IMR-90 (cell line): ENCODE results near the gene H2BW1. TPM values are rescaled to one million over a fixed set of nuclear protein-coding genes. Genes with fewer than 3 reads are reported as not detected.

Experiments
- ATAC-seq: fragments of 200-7000 bp; cut with Tn5 transposase; 2 replicates; pipeline ENCODE4 v1.9.1; 2020; ENCODE audit warnings: low read depth, mild to moderate bottlenecking, moderate library complexity
- BruUV-seq: library from RNA; stranded (reverse); fragments of 400-500 nt; replicated peaks from 2 replicates; lab custom pipeline; 2021; lab: Mats Ljungman, UMichigan
- CTCF ChIA-PET: fragments of 300-600 bp; formaldehyde crosslinking; extraction: SDS; loops from one replicate; lab custom pipeline; 2021; ENCODE audit warnings: antibody characterized with exemption; lab: Yijun Ruan, JAX
- POLR2A ChIA-PET: fragments of 300-600 bp; sonication (Branson Sonifier 250); formaldehyde crosslinking; loops from one replicate; lab custom pipeline; 2022; ENCODE audit warnings: antibody characterized with exemption; ENCODE audit not compliant: unreplicated experiment; lab: Charles Lee
- DNase-seq: peaks from one replicate; pipeline ENCODE4 v3.0.0; 2013
- H2AFZ ChIP-seq: replicated peaks from 2 replicates; pipeline ENCODE3; 2013; ENCODE audit warnings: low read length, mild to moderate bottlenecking; ENCODE audit not compliant: poor library complexity
- H2AK5ac ChIP-seq: 2 replicates; pipeline ENCODE4 v1.6.1; 2013; ENCODE audit warnings: low read depth, low read length, inconsistent platforms
- H2AK9ac ChIP-seq: replicated peaks from 2 replicates; pipeline ENCODE3; 2013; ENCODE audit warnings: mild to moderate bottlenecking, low read depth, low read length, moderate library complexity; ENCODE audit not compliant: poor library complexity
- H2BK120ac ChIP-seq: 2 replicates; pipeline ENCODE4 v1.6.1; 2013; ENCODE audit warnings: low read depth, low read length, inconsistent platforms
- H2BK15ac ChIP-seq: 3 replicates; pipeline ENCODE4 v1.6.1; 2013; ENCODE audit warnings: low read depth, low read length, inconsistent platforms
- H2BK20ac ChIP-seq: 2 replicates; pipeline ENCODE4 v1.6.1; 2013; ENCODE audit warnings: low read depth, mild to moderate bottlenecking, inconsistent platforms, low read length, moderate library complexity
- H2BK5ac ChIP-seq: 2 replicates; pipeline ENCODE4 v1.6.1; 2013; ENCODE audit warnings: mild to moderate bottlenecking, low read depth, low read length, inconsistent platforms; ENCODE audit not compliant: poor library complexity, severe bottlenecking
- H3K14ac ChIP-seq: replicated peaks from 2 replicates; pipeline ENCODE4 v1.6.1; 2013; ENCODE audit warnings: low read depth, low read length, inconsistent platforms
- H3K18ac ChIP-seq: 2 replicates; pipeline ENCODE4 v1.6.1; 2013; ENCODE audit warnings: low read depth, low read length, control low read depth
- H3K23ac ChIP-seq: 2 replicates; pipeline ENCODE4 v1.6.1; 2013; ENCODE audit warnings: low read depth, low read length, inconsistent platforms
- H3K27ac ChIP-seq: 2 replicates; pipeline ENCODE4 v1.5.1; 2013; ENCODE audit warnings: mild to moderate bottlenecking, control low read depth, low read length; ENCODE audit not compliant: insufficient read depth
- H3K27me3 ChIP-seq: 2 replicates; pipeline ENCODE4 v1.6.1; 2013; ENCODE audit warnings: low read length; ENCODE audit not compliant: control insufficient read depth, insufficient read depth
- H3K36me3 ChIP-seq: 2 replicates; pipeline ENCODE4 v1.6.1; 2013; ENCODE audit warnings: low read length, mixed read lengths; ENCODE audit not compliant: control insufficient read depth, insufficient read depth
- H3K4ac ChIP-seq: 2 replicates; pipeline ENCODE4 v1.6.1; 2013; ENCODE audit warnings: low read depth, low read length, inconsistent platforms
- H3K4me1 ChIP-seq: 2 replicates; pipeline ENCODE4 v1.6.1; 2013; ENCODE audit warnings: low read length, mixed read lengths; ENCODE audit not compliant: control insufficient read depth, insufficient read depth
- H3K4me2 ChIP-seq: 2 replicates; pipeline ENCODE4 v1.6.1; 2013; ENCODE audit warnings: low read depth, mild to moderate bottlenecking, control low read depth, low read length, moderate library complexity
- H3K4me3 ChIP-seq: 2 replicates; pipeline ENCODE4 v1.5.1; 2013; ENCODE audit warnings: low read depth, mild to moderate bottlenecking, control low read depth, low read length, moderate library complexity; ENCODE audit not compliant: insufficient read depth
- H3K56ac ChIP-seq: 2 replicates; pipeline ENCODE4 v1.6.1; 2013; ENCODE audit warnings: low read length, inconsistent platforms; ENCODE audit not compliant: insufficient read depth; ENCODE audit errors: extremely low read depth
- H3K79me1 ChIP-seq, 2 experiments: 2 replicates each; pipeline ENCODE4 v1.6.1; 2013; ENCODE audit warnings: low read length in 2 of 2, inconsistent platforms in 1 of 2, low read depth in 1 of 2
- H3K9ac ChIP-seq: 2 replicates; pipeline ENCODE4 v1.6.1; 2013; ENCODE audit warnings: low read depth, low read length, control low read depth
- H3K9me1 ChIP-seq: 2 replicates; pipeline ENCODE4 v1.6.1; 2013; ENCODE audit warnings: low read length, inconsistent platforms; ENCODE audit not compliant: insufficient read depth
- H3K9me3 ChIP-seq: 2 replicates; pipeline ENCODE4 v1.6.1; 2013; ENCODE audit warnings: low read length; ENCODE audit not compliant: control insufficient read depth, insufficient read depth
- H4K20me1 ChIP-seq: 2 replicates; pipeline ENCODE4 v1.6.1; 2013; ENCODE audit warnings: low read length, inconsistent platforms; ENCODE audit not compliant: insufficient read depth
- H4K5ac ChIP-seq: 2 replicates; pipeline ENCODE4 v1.6.1; 2013; ENCODE audit warnings: mild to moderate bottlenecking, low read depth, low read length, control low read depth
- H4K8ac ChIP-seq, 2 experiments: 2 replicates each; pipeline ENCODE4 v1.6.1; 2013; ENCODE audit warnings: low read depth in 2 of 2, low read length in 2 of 2, control low read depth in 1 of 2, inconsistent platforms in 1 of 2
- H4K91ac ChIP-seq: 2 replicates; pipeline ENCODE4 v1.6.1; 2013; ENCODE audit warnings: low read depth, low read length, inconsistent platforms; ENCODE audit not compliant: insufficient read depth
- CEBPB ChIP-seq: IDR thresholded peaks from 2 replicates; pipeline ENCODE4 v1.6.1; 2012; ENCODE audit warnings: low read depth, low read length, improper control_type of control experiment
- RAD21 ChIP-seq: IDR thresholded peaks from 2 replicates; pipeline ENCODE4 v1.6.1; 2012; ENCODE audit warnings: low read length, improper control_type of control experiment
- WGBS, 2 experiments: methylation state at CpG; one replicate each; pipeline versions ENCODE4 v1.1.5 to v1.1.7; 2013; ENCODE audit warnings: missing lambda C conversion rate in 2 of 2; ENCODE audit not compliant: insufficient read length in 1 of 2; ENCODE audit errors: extremely low coverage in 2 of 2; 5-methylcytosine and 5-hydroxymethylcytosine counted together
- dilution Hi-C: fragments of 300-500 bp; cut with HindIII; formaldehyde crosslinking; loops from one replicate; pipeline ENCODE4 v1.14.3; 2018; ENCODE audit warnings: low sequenced_read_pairs; ENCODE audit not compliant: unreplicated experiment
- in situ Hi-C: fragments of 300-500 bp; cut with MboI; formaldehyde crosslinking; loops from 3 replicates; pipeline ENCODE4 v1.14.3; 2019; ENCODE audit warnings: low sequenced_read_pairs, inconsistent platforms, mixed read lengths
- intact Hi-C: fragments of 100-400 bp; cut with micrococcal nuclease; formaldehyde crosslinking; loops from 2 replicates; pipeline ENCODE4 v1.10.0; 2022
- polyA plus RNA-seq, 3 experiments: library from polyadenylated mRNA; depleted of rRNA; stranded (reverse); fragments of >200 nt; gene quantifications; 2 replicates each; pipeline ENCODE4 v1.2.3, GENCODE V29; 2012; ENCODE audit warnings: low replicate concordance in 1 of 3
- total RNA-seq: library from RNA; depleted of rRNA; stranded (reverse); fragments of >200 nt; gene quantifications from 2 replicates; pipeline ENCODE4 v1.2.3, GENCODE V29; 2012

H2BW1 gene
- total and polyA plus RNA-seq, 2 of the 4 experiments (the other 2 are of a cell fraction), result not detected

- no peak overlapping the region for H3K4me3 ChIP-seq
- intact Hi-C loops (no loop called here), dilution Hi-C loops (no loop called here), in situ Hi-C loops (no loop called here)
- CTCF ChIA-PET, result no interaction called here
- H3K23ac ChIP-seq, result no peak overlapping the region
- H4K5ac ChIP-seq, result no peak overlapping the region
- TF ChIP-seq RAD21 (no peak), CEBPB (peak; percentile 53; the same call in 1 of the 2 replicates)
- H2AFZ ChIP-seq, result no peak overlapping the region
- WGBS, 2 experiments, result no CpG with 5 or more reads among the region's 5 CpGs
- POLR2A ChIA-PET, result no interaction called here
- no peak overlapping the region for H3K14ac ChIP-seq
- H3K27me3 ChIP-seq, result peaks cover 16% of the 10 kb centered on the region
- no peak overlapping the region for H2BK15ac ChIP-seq
- H2BK120ac ChIP-seq, result no peak overlapping the region
- H3K27ac ChIP-seq, result no peak overlapping the region
- no peak overlapping the region for H4K91ac ChIP-seq
- no peak overlapping the region for H3K4ac ChIP-seq
- no peak overlapping the region for H2BK5ac ChIP-seq
- no peaks in the 10 kb centered on the region for H3K9me3 ChIP-seq
- no peak overlapping the region for H2BK20ac ChIP-seq
- no peak overlapping the region for H3K18ac ChIP-seq
- ATAC-seq (no peak), DNase-seq (no peak)
- no peak overlapping the region for H3K9ac ChIP-seq
- no peak overlapping the region for H4K8ac ChIP-seq
- H3K36me3 ChIP-seq, result no peaks in the 10 kb centered on the region
- H3K56ac ChIP-seq, result no peak overlapping the region
- H3K4me1 ChIP-seq, result no peaks in the 10 kb centered on the region
- no peaks in the 10 kb centered on the region for H3K9me1 ChIP-seq
- no peaks in the 10 kb centered on the region for H3K79me1 ChIP-seq
- no peak overlapping the region for H2AK5ac ChIP-seq
- H4K20me1 ChIP-seq, result no peaks in the 10 kb centered on the region
- H3K4me2 ChIP-seq, result no peak overlapping the region
- no TSS peak for BruUV-seq
- H2AK9ac ChIP-seq, result no peak overlapping the region
These were observed 32.1 kb upstream of the H2BW1 start for GRCh38 chrX:104045642-104046041.
